HEK293 (cell line): Measurements from ENCODE around the gene ERMARD.

Source experiments
- KLF9 ChIP-seq: fragments of 450-650 bp; formaldehyde crosslinking; IDR thresholded peaks from 2 replicates; pipeline ENCODE4 v1.5.1; 2016; ENCODE audit warnings: missing biosample characterization, missing genetic modification characterization, low read depth
- MZF1 ChIP-seq: fragments of 450-650 bp; formaldehyde crosslinking; IDR thresholded peaks from 2 replicates; pipeline ENCODE4 v1.5.1; 2017; ENCODE audit warnings: missing biosample characterization, missing genetic modification characterization, borderline replicate concordance
- SCRT1 ChIP-seq: fragments of 450-650 bp; formaldehyde crosslinking; IDR thresholded peaks from 2 replicates; pipeline ENCODE4 v1.5.1; 2016; ENCODE audit warnings: missing biosample characterization, missing genetic modification characterization, borderline replicate concordance
- ZFHX2 ChIP-seq: fragments of 450-650 bp; formaldehyde crosslinking; conservative IDR thresholded peaks from 2 replicates; pipeline ENCODE4 v1.5.1; 2016; ENCODE audit warnings: missing biosample characterization, missing genetic modification characterization
- ZNF140 ChIP-seq: fragments of 450-650 bp; formaldehyde crosslinking; IDR thresholded peaks from 2 replicates; pipeline ENCODE4 v1.5.1; 2016; ENCODE audit warnings: missing biosample characterization, missing genetic modification characterization
- ZNF292 ChIP-seq: fragments of 450-650 bp; formaldehyde crosslinking; IDR thresholded peaks from 2 replicates; pipeline ENCODE4 v1.5.1; 2016; ENCODE audit warnings: low read depth, missing biosample characterization, missing genetic modification characterization, borderline replicate concordance
- ZNF548 ChIP-seq: fragments of 450-650 bp; formaldehyde crosslinking; IDR thresholded peaks from 2 replicates; pipeline ENCODE4 v1.5.1; 2016; ENCODE audit warnings: missing biosample characterization, missing genetic modification characterization
- ZNF777 ChIP-seq: fragments of 450-650 bp; formaldehyde crosslinking; IDR thresholded peaks from 2 replicates; pipeline ENCODE4 v1.5.1; 2017; ENCODE audit warnings: missing biosample characterization, missing genetic modification characterization, borderline replicate concordance
- TF ChIP-seq, protein P1 (sequence below): fragments of 450-650 bp; formaldehyde crosslinking; IDR thresholded peaks from 2 replicates; pipeline ENCODE4 v1.5.1; 2016; ENCODE audit warnings: missing biosample characterization, missing genetic modification characterization
- TF ChIP-seq, protein P2 (sequence below): fragments of 450-650 bp; formaldehyde crosslinking; IDR thresholded peaks from 2 replicates; pipeline ENCODE4 v1.5.1; 2016; ENCODE audit warnings: missing biosample characterization, missing genetic modification characterization
- TF ChIP-seq, protein P3 (sequence below): fragments of 450-650 bp; formaldehyde crosslinking; optimal IDR thresholded peaks from 2 replicates; pipeline ENCODE3; 2016; ENCODE audit warnings: missing biosample characterization, mild to moderate bottlenecking, missing genetic modification characterization
- TF ChIP-seq, protein P4 (sequence below): fragments of 450-650 bp; formaldehyde crosslinking; IDR thresholded peaks from 2 replicates; pipeline ENCODE4 v1.5.1; 2016; ENCODE audit warnings: missing biosample characterization, missing genetic modification characterization
- TF ChIP-seq, protein P5 (sequence below): fragments of 450-650 bp; formaldehyde crosslinking; IDR thresholded peaks from 2 replicates; pipeline ENCODE4 v1.5.1; 2016; ENCODE audit warnings: missing biosample characterization, missing genetic modification characterization

DNA sequence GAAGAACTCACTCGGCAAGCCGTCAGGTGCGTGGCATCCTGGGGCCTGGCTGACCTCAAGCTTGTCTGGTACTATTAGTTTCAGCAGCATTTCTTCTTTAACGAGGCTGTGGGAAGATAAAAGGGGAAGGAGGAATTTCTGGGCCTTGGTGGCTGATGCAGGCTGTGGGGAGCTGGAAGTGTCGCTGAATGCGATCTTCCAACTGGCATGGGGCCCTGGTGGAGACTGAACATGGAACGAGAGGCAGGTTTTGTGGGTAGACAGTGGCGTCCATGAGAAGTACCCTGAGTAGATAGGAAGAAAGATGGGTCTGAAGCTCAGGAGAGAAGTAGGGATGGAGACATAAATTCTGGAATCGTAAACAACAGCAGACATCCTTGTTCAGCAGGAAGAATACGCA, 23.9 kb downstream of the ERMARD start:
- TF ChIP-seq MZF1 (no peak), ZNF292 (tag by site-specific recombination) (no peak), ZNF548 (tag by site-specific recombination) (no peak), ZNF777 (tag by site-specific recombination) (no peak), ZNF140 (tag by site-specific recombination) (no peak), SCRT1 (no peak), ZFHX2 (tag by site-specific recombination) (no peak), KLF9 (no peak)
- TF ChIP-seq, protein P1, sequence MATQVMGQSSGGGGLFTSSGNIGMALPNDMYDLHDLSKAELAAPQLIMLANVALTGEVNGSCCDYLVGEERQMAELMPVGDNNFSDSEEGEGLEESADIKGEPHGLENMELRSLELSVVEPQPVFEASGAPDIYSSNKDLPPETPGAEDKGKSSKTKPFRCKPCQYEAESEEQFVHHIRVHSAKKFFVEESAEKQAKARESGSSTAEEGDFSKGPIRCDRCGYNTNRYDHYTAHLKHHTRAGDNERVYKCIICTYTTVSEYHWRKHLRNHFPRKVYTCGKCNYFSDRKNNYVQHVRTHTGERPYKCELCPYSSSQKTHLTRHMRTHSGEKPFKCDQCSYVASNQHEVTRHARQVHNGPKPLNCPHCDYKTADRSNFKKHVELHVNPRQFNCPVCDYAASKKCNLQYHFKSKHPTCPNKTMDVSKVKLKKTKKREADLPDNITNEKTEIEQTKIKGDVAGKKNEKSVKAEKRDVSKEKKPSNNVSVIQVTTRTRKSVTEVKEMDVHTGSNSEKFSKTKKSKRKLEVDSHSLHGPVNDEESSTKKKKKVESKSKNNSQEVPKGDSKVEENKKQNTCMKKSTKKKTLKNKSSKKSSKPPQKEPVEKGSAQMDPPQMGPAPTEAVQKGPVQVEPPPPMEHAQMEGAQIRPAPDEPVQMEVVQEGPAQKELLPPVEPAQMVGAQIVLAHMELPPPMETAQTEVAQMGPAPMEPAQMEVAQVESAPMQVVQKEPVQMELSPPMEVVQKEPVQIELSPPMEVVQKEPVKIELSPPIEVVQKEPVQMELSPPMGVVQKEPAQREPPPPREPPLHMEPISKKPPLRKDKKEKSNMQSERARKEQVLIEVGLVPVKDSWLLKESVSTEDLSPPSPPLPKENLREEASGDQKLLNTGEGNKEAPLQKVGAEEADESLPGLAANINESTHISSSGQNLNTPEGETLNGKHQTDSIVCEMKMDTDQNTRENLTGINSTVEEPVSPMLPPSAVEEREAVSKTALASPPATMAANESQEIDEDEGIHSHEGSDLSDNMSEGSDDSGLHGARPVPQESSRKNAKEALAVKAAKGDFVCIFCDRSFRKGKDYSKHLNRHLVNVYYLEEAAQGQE (tag by site-specific recombination): no peak
- TF ChIP-seq, protein P2, sequence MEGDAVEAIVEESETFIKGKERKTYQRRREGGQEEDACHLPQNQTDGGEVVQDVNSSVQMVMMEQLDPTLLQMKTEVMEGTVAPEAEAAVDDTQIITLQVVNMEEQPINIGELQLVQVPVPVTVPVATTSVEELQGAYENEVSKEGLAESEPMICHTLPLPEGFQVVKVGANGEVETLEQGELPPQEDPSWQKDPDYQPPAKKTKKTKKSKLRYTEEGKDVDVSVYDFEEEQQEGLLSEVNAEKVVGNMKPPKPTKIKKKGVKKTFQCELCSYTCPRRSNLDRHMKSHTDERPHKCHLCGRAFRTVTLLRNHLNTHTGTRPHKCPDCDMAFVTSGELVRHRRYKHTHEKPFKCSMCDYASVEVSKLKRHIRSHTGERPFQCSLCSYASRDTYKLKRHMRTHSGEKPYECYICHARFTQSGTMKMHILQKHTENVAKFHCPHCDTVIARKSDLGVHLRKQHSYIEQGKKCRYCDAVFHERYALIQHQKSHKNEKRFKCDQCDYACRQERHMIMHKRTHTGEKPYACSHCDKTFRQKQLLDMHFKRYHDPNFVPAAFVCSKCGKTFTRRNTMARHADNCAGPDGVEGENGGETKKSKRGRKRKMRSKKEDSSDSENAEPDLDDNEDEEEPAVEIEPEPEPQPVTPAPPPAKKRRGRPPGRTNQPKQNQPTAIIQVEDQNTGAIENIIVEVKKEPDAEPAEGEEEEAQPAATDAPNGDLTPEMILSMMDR (tag by site-specific recombination): no peak
- TF ChIP-seq, protein P3, sequence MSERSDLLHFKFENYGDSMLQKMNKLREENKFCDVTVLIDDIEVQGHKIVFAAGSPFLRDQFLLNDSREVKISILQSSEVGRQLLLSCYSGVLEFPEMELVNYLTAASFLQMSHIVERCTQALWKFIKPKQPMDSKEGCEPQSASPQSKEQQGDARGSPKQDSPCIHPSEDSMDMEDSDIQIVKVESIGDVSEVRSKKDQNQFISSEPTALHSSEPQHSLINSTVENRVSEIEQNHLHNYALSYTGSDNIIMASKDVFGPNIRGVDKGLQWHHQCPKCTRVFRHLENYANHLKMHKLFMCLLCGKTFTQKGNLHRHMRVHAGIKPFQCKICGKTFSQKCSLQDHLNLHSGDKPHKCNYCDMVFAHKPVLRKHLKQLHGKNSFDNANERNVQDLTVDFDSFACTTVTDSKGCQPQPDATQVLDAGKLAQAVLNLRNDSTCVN (tag by site-specific recombination): no peak
- TF ChIP-seq, protein P4, sequence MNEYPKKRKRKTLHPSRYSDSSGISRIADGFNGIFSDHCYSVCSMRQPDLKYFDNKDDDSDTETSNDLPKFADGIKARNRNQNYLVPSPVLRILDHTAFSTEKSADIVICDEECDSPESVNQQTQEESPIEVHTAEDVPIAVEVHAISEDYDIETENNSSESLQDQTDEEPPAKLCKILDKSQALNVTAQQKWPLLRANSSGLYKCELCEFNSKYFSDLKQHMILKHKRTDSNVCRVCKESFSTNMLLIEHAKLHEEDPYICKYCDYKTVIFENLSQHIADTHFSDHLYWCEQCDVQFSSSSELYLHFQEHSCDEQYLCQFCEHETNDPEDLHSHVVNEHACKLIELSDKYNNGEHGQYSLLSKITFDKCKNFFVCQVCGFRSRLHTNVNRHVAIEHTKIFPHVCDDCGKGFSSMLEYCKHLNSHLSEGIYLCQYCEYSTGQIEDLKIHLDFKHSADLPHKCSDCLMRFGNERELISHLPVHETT: no peak
- TF ChIP-seq, protein P5, sequence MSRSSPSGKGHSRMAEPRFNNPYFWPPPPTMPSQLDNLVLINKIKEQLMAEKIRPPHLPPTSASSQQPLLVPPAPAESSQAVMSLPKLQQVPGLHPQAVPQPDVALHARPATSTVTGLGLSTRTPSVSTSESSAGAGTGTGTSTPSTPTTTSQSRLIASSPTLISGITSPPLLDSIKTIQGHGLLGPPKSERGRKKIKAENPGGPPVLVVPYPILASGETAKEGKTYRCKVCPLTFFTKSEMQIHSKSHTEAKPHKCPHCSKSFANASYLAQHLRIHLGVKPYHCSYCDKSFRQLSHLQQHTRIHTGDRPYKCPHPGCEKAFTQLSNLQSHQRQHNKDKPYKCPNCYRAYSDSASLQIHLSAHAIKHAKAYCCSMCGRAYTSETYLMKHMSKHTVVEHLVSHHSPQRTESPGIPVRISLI (tag by site-specific recombination): no peak
